ENCODE results near the gene COL6A1.
"Not testable (repeated sequence)": the region's sequence is repeated elsewhere in the genome, so short reads cannot be mapped to it uniquely, and the experiment has no call there.

COL6A1 gene

GRCh38 chr21:45995686-45996179 lies 14.2 kb downstream of the COL6A1 start:
- DNase-seq (ENCODE audit: low spot score) = no peak

- no peak for DNase-seq (ENCODE audit: low spot score)
Observed at GRCh38 chr21:45996311-45997204, 15.0 kb downstream of the COL6A1 start.

GRCh38 chr21:45997205-45997494 lies 15.6 kb downstream of the COL6A1 start:
- no peak for DNase-seq (ENCODE audit: low spot score)

GRCh38 chr21:45997495-45998275 lies 16.1 kb downstream of the COL6A1 start:
- DNase-seq (ENCODE audit: low spot score) = no peak

- no peak for DNase-seq (ENCODE audit: low spot score)
Observed at GRCh38 chr21:45998276-45998701, 16.7 kb downstream of the COL6A1 start.

GRCh38 chr21:45998871-45999580 lies 17.5 kb downstream of the COL6A1 start:
- DNase-seq (ENCODE audit: low spot score) = no peak

- no peak for DNase-seq (ENCODE audit: low spot score)
Observed at GRCh38 chr21:45999581-46000181, 18.1 kb downstream of the COL6A1 start.

GRCh38 chr21:46000182-46000730 lies 18.7 kb downstream of the COL6A1 start:
- DNase-seq (ENCODE audit: low spot score) = no peak

GRCh38 chr21:46000731-46001641 lies 19.4 kb downstream of the COL6A1 start:
- no peak for DNase-seq (ENCODE audit: low spot score)

GRCh38 chr21:46001821-46002681 lies 20.5 kb downstream of the COL6A1 start:
- DNase-seq (ENCODE audit: low spot score) = no peak

- DNase-seq (ENCODE audit: low spot score) = no peak
Observed at GRCh38 chr21:46002841-46003574, 21.4 kb downstream of the COL6A1 start.

- DNase-seq (ENCODE audit: low spot score) = no peak
Observed at GRCh38 chr21:46003575-46004007, 22.0 kb downstream of the COL6A1 start.

GRCh38 chr21:46004168-46004861 lies 22.7 kb downstream of the COL6A1 start:
- DNase-seq (ENCODE audit: low spot score) = no peak

- no peak for DNase-seq (ENCODE audit: low spot score)
Observed at GRCh38 chr21:46005081-46005480, 23.5 kb downstream of the COL6A1 start.

- DNase-seq (ENCODE audit: low spot score) = no peak
Observed at GRCh38 chr21:46005481-46005881, 23.9 kb downstream of the COL6A1 start.

- DNase-seq (ENCODE audit: low spot score) = not testable (repeated sequence)
Observed at GRCh38 chr21:46005894-46006546, 24.4 kb downstream of the COL6A1 start.

Data from HuH-7 (cell line).